Measurements from ENCODE around the gene NPAS1.
"Not testable (repeated sequence)": the region's sequence is repeated elsewhere in the genome, so short reads cannot be mapped to it uniquely, and the experiment has no call there.

The NPAS1 gene

DNA sequence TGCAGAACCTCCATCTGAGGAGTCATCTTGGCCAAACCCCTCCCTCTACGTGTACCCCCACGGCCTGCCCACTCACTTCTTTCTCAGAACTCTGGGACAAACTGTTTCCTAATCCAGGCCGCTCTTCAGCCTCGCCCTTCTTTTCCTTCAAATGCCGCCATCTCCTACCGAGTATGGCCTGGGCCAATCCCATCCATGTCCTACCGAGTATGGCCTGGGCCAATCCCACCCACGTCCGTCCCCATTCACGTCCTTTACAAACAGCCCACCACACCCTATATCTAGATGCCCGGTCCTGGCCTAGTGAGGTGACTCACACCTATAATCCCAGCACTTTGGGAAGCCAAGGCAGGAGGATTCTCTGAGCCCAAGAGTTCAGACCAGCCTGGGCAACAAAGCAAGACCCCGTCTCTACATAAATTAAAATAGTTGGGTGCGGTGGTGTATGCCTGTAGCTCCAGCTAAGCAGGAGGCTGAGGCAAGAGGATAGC lies 27.7 kb downstream of the NPAS1 start:
- no peak for DNase-seq (ENCODE audit: low read depth)

DNA sequence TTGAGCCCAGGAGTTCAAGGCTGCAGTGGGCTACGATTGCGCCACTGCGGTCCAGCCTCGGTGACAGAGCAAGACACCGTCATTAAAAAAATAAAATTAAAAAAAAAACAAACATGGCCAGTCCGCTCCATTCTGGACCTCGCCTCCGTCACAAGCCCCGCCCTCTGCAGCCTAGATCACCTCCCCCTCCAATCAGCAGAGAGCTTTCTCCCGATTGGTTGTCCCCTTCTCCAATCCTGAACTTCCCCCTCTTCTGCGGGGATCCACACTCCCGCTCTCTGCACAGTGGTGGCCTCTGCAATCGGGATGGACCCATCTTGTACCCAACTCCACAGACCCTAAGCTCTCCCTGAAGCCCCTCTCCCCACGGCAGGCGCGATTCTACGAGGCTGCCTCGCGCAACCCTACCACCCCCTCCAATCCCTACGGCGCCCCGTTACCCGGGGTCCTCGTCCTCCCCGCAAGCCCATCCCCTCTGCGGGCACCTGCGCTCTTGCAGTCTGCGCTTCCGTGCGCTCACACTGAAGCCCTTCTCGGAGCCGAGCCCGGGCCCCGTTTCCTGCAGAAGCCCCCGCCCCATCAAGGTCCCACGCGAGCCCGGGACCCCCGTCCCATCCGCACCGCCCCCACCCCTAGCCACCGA lies 28.2 kb downstream of the NPAS1 start:
- peak; percentile 54 for DNase-seq (ENCODE audit: low read depth)

GRCh38 chr19:47049307-47049700 lies 29.7 kb downstream of the NPAS1 start:
- no peak for DNase-seq (ENCODE audit: low read depth)

- not testable (repeated sequence) for DNase-seq (ENCODE audit: low read depth)
These were observed 30.9 kb downstream of the NPAS1 start for GRCh38 chr19:47050562-47050961.

- no peak for DNase-seq (ENCODE audit: low read depth)
These were observed 36.8 kb downstream of the NPAS1 start for GRCh38 chr19:47056411-47056810.

DNA sequence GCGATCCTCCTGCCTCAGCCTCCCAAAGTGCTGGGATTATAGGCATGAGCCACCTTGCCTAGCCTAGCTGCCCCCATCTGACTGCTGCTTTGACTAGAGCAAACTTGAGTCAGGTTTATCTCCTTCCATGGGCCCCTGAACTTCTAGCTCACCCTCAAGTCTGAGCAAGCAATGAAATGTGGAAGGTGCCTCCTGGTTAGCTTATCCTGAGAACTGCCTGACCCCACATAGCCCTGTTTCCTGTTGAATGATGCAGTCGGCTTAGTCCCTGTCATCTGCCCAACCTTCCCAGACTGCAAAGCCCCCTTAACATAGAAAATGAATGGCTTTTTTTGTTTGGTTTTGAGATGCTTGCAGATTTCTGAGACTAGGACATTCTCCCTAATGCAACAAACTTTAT lies 37.7 kb downstream of the NPAS1 start:
- DNase-seq (ENCODE audit: low read depth), result no peak

DNA sequence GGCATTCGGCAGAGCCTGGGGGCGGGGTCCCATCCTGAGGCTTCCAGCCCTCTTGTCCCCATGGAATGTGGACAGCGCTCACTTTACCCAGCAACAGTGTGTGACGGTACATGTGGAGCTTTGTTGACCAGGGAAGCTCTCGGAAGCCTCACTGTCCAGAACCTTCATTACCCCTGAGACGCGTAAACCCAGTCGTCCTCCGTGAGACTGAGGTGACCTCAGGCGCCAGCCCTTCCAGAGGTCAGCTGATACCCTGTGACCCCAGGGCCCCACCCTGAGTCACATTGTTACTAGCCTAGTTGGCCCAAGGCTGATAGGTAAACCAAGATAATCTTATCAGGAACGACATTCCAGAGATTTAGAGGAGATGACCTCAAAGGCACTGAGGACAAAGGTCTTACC lies 39.0 kb downstream of the NPAS1 start:
- DNase-seq (ENCODE audit: low read depth), result no peak

- no peak for DNase-seq (ENCODE audit: low read depth)
These were observed 44.2 kb downstream of the NPAS1 start for GRCh38 chr19:47063874-47064273.

DNA sequence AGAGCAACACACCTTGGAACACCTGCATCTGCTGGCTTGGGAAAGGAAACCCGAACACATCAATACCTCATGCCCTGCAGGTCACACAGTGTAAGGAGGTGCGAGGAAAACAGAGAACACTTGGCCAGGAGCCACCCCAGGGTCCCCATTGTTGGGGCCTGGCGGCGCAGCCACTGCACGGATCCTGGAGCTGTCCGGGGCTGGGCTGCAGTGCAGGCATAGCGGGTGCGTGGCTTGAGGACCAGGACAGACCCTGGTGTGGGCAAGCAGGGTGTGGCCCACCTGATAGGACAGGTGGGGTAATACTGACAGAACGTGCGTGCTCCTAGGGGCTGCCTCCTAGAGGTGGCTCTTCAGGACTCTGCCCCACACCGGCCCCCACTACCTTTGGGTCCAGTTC lies 45.6 kb downstream of the NPAS1 start:
- no peak for DNase-seq (ENCODE audit: low read depth)

DNA sequence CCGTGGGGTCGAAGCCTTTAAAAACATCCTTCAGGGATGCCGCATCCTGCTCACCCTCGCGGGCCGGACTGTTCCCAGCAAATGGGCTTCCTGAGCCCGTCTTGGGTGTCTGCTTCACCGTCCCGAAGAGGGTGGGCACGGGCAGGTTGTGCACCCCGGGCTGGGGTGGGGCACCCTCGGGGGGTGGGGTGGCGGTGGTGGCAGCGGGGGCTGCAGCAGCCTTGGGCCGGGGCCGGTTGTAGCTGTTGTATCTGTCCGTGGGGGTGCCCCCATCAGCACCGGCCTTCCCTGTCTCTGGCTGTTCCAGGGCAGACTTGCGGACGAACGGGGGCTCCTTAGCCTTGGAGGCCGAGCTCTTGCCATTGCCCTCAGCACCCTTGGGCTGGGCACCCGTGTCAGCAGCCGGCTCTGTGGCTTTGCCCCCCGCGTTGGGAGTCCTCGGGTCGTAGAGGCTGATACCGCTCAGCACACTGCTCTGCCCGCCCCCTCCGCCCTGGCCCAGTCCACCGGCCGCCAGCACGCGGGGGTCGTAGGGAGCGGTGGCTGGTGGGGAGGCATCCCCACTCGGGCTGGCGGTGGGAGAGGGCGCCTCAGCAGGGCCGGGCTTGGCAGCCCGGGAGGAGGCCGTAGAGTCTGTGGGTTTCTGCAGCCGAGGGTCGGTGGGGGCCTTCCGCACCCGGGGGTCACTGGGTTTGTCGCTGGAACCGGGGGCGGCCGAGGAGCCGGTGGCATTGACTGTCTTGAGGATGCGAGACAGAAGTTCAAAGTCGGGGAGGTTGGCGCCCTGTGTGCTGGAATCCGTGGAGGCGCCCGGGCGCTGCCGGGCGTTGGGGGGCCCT lies 47.0 kb downstream of the NPAS1 start:
- no peak for DNase-seq (ENCODE audit: low read depth)

GRCh38 chr19:47067215-47067847 lies 47.7 kb downstream of the NPAS1 start:
- no peak for DNase-seq (ENCODE audit: low read depth)

- no peak for DNase-seq (ENCODE audit: low read depth)
These were observed 48.6 kb downstream of the NPAS1 start for GRCh38 chr19:47068246-47068645.

GRCh38 chr19:47068876-47069406 lies 49.3 kb downstream of the NPAS1 start:
- no peak for DNase-seq (ENCODE audit: low read depth)

GRCh38 chr19:47069795-47070194 lies 50.2 kb downstream of the NPAS1 start:
- no peak for DNase-seq (ENCODE audit: low read depth)

GRCh38 chr19:47070756-47071155 lies 51.1 kb downstream of the NPAS1 start:
- no peak for DNase-seq (ENCODE audit: low read depth)

GRCh38 chr19:47071731-47072130 lies 52.1 kb downstream of the NPAS1 start:
- DNase-seq (ENCODE audit: low read depth), result no peak

- DNase-seq (ENCODE audit: low read depth), result no peak
These were observed 52.7 kb downstream of the NPAS1 start for GRCh38 chr19:47072323-47072722.

GRCh38 chr19:47073574-47073973 lies 53.9 kb downstream of the NPAS1 start:
- no peak for DNase-seq (ENCODE audit: low read depth)

DNA sequence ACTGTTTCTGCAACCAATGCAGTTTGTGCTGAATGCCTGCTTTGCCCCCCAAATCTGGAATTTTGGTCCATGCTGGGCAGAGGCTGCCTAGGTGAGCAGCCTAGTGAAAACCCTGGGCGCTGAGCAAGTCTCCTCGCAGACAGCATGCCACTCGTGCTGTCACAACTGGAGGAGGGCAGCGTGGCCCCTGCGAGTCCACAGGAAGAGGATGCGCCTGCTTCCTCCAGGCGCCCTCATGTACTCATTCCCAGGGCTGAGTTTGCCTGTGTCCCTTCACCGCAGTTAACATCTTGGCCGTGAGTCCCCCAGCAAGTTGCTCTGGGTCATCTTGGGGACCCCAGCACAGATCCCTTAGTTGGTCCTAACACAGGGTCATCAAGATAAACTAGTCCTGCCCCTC lies 55.0 kb downstream of the NPAS1 start:
- no peak for DNase-seq (ENCODE audit: low read depth)

DNA sequence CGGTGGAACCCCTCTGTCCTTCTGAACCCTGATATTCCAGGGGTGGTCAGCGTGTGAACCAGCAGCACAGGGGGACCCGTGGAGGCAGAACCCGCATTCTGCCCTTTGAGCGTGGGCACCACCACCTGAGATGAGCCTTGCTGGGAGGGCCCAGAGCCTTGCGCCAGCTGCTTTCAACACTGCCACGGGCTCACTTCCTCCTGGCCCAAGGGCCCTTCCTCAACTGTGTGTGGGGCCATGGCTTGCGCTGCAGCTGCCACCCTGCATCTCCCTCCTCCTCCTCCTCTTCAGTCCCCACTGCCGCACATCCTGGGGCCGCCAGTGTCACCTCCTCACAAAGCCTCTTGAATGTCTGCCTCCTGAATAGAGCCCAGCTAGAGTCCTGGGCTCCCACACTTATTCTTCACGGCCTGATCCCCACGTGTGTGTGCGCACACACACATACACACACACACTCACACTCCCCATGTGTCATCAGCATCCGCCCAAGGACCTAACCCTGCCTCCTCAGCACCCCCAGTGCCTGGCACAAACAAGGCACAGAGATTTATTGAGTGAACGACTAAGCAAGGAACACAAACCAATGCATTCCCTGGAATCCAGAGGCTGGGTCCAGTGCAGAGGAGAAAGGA lies 55.7 kb downstream of the NPAS1 start:
- no peak for DNase-seq (ENCODE audit: low read depth)

GRCh38 chr19:47075941-47076340 lies 56.3 kb downstream of the NPAS1 start:
- DNase-seq (ENCODE audit: low read depth), result no peak

- not testable (repeated sequence) for DNase-seq (ENCODE audit: low read depth)
These were observed 58.7 kb downstream of the NPAS1 start for GRCh38 chr19:47078351-47078750.
